Stomach (tissue), 4 donors: ENCODE data around the gene EVX1.

Experiments
- POLR2A ChIP-seq, 4 donors: fragments of 450-650 bp; IDR thresholded peaks; one replicate each; pipeline ENCODE4 v1.6.1; 2016; ENCODE audit warnings: antibody characterized with exemption in 4 of 4, control low read depth in 2 of 4, mild to moderate bottlenecking in 1 of 4, moderate library complexity in 1 of 4
- TF ChIP-seq, protein P1 (sequence below), 7 experiments: fragments of 450-650 bp in 4 of 7; fragments of 200-600 bp in 3 of 7; sonication (generic) in 3 of 7; IDR thresholded peaks; one replicate each; pipeline ENCODE4 v1.5.1; 2016 to 2019; ENCODE audit warnings: antibody characterized with exemption in 7 of 7, control low read depth in 2 of 7, mild to moderate bottlenecking in 1 of 7

- no peak for TF ChIP-seq POLR2A (IDR thresholded peaks at IDR 0.05)
- TF ChIP-seq, protein P1, sequence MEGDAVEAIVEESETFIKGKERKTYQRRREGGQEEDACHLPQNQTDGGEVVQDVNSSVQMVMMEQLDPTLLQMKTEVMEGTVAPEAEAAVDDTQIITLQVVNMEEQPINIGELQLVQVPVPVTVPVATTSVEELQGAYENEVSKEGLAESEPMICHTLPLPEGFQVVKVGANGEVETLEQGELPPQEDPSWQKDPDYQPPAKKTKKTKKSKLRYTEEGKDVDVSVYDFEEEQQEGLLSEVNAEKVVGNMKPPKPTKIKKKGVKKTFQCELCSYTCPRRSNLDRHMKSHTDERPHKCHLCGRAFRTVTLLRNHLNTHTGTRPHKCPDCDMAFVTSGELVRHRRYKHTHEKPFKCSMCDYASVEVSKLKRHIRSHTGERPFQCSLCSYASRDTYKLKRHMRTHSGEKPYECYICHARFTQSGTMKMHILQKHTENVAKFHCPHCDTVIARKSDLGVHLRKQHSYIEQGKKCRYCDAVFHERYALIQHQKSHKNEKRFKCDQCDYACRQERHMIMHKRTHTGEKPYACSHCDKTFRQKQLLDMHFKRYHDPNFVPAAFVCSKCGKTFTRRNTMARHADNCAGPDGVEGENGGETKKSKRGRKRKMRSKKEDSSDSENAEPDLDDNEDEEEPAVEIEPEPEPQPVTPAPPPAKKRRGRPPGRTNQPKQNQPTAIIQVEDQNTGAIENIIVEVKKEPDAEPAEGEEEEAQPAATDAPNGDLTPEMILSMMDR (IDR thresholded peaks at IDR 0.05) = no peak
These were observed 9.3 kb downstream of the EVX1 start for GRCh38 chr7:27251652-27252590.
